GM12864 (cell line): ENCODE results near the gene FAM234B.

Source experiments
- DNase-seq: peaks from one replicate; pipeline ENCODE4 v3.0.0-alpha.2; 2011; ENCODE audit warnings: low read depth
- H3K4me3 ChIP-seq: 2 replicates; pipeline ENCODE4 v1.5.1; 2011; ENCODE audit warnings: mild to moderate bottlenecking, low read depth, low read length, control low read depth
- CTCF ChIP-seq: IDR thresholded peaks from 2 replicates; pipeline ENCODE4 v1.5.1; 2011; ENCODE audit warnings: low read depth, mild to moderate bottlenecking, moderate library complexity, low read length, control low read depth, inconsistent platforms; ENCODE audit errors: missing control alignments

The FAM234B gene

GRCh38 chr12:13023811-13024530, 20.2 kb upstream of the FAM234B start:
- H3K4me3 ChIP-seq = no peak overlapping the region
- TF ChIP-seq CTCF = no peak
- no peak for DNase-seq

GRCh38 chr12:13024531-13024916, 19.7 kb upstream of the FAM234B start:
- TF ChIP-seq CTCF = no peak
- H3K4me3 ChIP-seq = no peak overlapping the region
- no peak for DNase-seq

- no peak overlapping the region for H3K4me3 ChIP-seq
- TF ChIP-seq CTCF = no peak
- no peak for DNase-seq
Measured at GRCh38 chr12:13026286-13026685, 17.9 kb upstream of the FAM234B start.

GRCh38 chr12:13027032-13027431, 17.1 kb upstream of the FAM234B start:
- no peak for TF ChIP-seq CTCF

GRCh38 chr12:13027508-13027907, 16.7 kb upstream of the FAM234B start:
- no peak for TF ChIP-seq CTCF
- H3K4me3 ChIP-seq = no peak overlapping the region
- no peak for DNase-seq

More at GRCh38 chr12:13027032-13027431, 17.1 kb upstream of the FAM234B start:
- no peak overlapping the region for H3K4me3 ChIP-seq
- no peak for DNase-seq

GRCh38 chr12:13028825-13029570, 15.2 kb upstream of the FAM234B start:
- TF ChIP-seq CTCF = no peak
- no peak for DNase-seq
- no peak overlapping the region for H3K4me3 ChIP-seq
